Left ventricle myocardium inferior (tissue), 1 donor: ENCODE results near the gene MOBP. TPM values are rescaled to one million over a fixed set of nuclear protein-coding genes. Genes with fewer than 3 reads are reported as not detected.

ENCODE experiments used
- DNase-seq: peaks from one replicate; pipeline ENCODE4 v3.0.0-alpha.2; 2020
- H3K27ac ChIP-seq: fragments of 200-600 bp; replicated peaks from 2 replicates; pipeline ENCODE4 v1.8.0; 2021
- H3K27me3 ChIP-seq: fragments of 200-600 bp; 2 replicates; pipeline ENCODE4 v1.8.0; 2021; ENCODE audit warnings: low read depth
- H3K36me3 ChIP-seq: fragments of 200-600 bp; 2 replicates; pipeline ENCODE4 v1.8.0; 2021
- H3K4me1 ChIP-seq: fragments of 200-600 bp; 2 replicates; pipeline ENCODE4 v1.8.0; 2021
- H3K4me3 ChIP-seq: fragments of 200-600 bp; 2 replicates; pipeline ENCODE4 v1.8.0; 2021; ENCODE audit warnings: mild to moderate bottlenecking, moderate library complexity
- H3K9me3 ChIP-seq: fragments of 200-600 bp; replicated peaks from 2 replicates; pipeline ENCODE4 v1.8.0; 2021
- CTCF ChIP-seq: fragments of 200-600 bp; IDR thresholded peaks from 2 replicates; pipeline ENCODE4 v1.8.0; 2021; ENCODE audit warnings: antibody characterized with exemption, mild to moderate bottlenecking, borderline replicate concordance
- intact Hi-C: fragments of 100-400 bp; cut with micrococcal nuclease; formaldehyde crosslinking; loops from one replicate; pipeline ENCODE4 v1.11.0; 2022
- total RNA-seq: library from RNA; stranded (reverse); fragmentation: NEBNext Ultra II Directional; extraction: Animal tissue kit (Norgen Biotek cat#: 25700); gene quantifications from one replicate; pipeline ENCODE4 v1.2.1, GENCODE V29; 2021
- donor health status: DM: no; HTN: yes; CAD: no; lungs with severe emphysema.

MOBP gene
- total RNA-seq, 1 donor from 2014 or later, result not detected

GRCh38 chr3:39485547-39485946 lies 18.1 kb downstream of the MOBP start:
- Histone ChIP-seq H3K27me3 (peaks cover under 1% of the 10 kb centered on the region), H3K27ac (no peak overlapping the region), H3K4me3 (no peak overlapping the region), H3K36me3 (no peaks in the 10 kb centered on the region), H3K9me3 (peaks cover 5% of the 10 kb centered on the region), H3K4me1 (no peaks in the 10 kb centered on the region)
- TF ChIP-seq CTCF, result no peak
- no peak for DNase-seq
- intact Hi-C loops, result no loop called here

GRCh38 chr3:39491014-39491413 lies 23.5 kb downstream of the MOBP start:
- no peak for TF ChIP-seq CTCF
- Histone ChIP-seq H3K4me1 (no peaks in the 10 kb centered on the region), H3K27me3 (peaks cover 33% of the 10 kb centered on the region), H3K27ac (no peak overlapping the region), H3K36me3 (no peaks in the 10 kb centered on the region), H3K4me3 (no peak overlapping the region), H3K9me3 (peaks cover 5% of the 10 kb centered on the region)
- DNase-seq, result no peak
- intact Hi-C loops, result no loop called here

- Histone ChIP-seq H3K27ac (no peak overlapping the region), H3K4me1 (no peaks in the 10 kb centered on the region), H3K27me3 (peaks cover 41% of the 10 kb centered on the region), H3K4me3 (no peak overlapping the region), H3K9me3 (peaks cover 5% of the 10 kb centered on the region), H3K36me3 (no peaks in the 10 kb centered on the region)
- intact Hi-C loops, result no loop called here
- DNase-seq, result no peak
- TF ChIP-seq CTCF, result no peak
Measured at GRCh38 chr3:39491733-39492350, 24.4 kb downstream of the MOBP start.

- Histone ChIP-seq H3K4me3 (no peak overlapping the region), H3K9me3 (no peaks in the 10 kb centered on the region), H3K27ac (no peak overlapping the region), H3K4me1 (no peaks in the 10 kb centered on the region), H3K36me3 (no peaks in the 10 kb centered on the region), H3K27me3 (peaks cover 67% of the 10 kb centered on the region)
- DNase-seq, result no peak
- no peak for TF ChIP-seq CTCF
- intact Hi-C loops, result no loop called here
Measured at GRCh38 chr3:39494781-39495180, 27.3 kb downstream of the MOBP start.

- no peak overlapping the region for H3K27ac ChIP-seq
- no peaks in the 10 kb centered on the region for H3K36me3 ChIP-seq
- H3K27me3 ChIP-seq, result peaks cover 78% of the 10 kb centered on the region
- TF ChIP-seq CTCF, result no peak
- no peak overlapping the region for H3K4me3 ChIP-seq
- H3K4me1 ChIP-seq, result peaks cover 8% of the 10 kb centered on the region
- no peak for DNase-seq
- intact Hi-C loops, result loop anchor here (1.0 kb wide), 1 partner anchor 80 kb away; no protein-coding TSS in a partner anchor
- no peaks in the 10 kb centered on the region for H3K9me3 ChIP-seq
Measured at GRCh38 chr3:39497753-39498152, 30.3 kb downstream of the MOBP start.
